WERI-Rb-1 (cell line): ENCODE data around the gene PARM1.

Experiments
- DNase-seq: peaks from one replicate; pipeline ENCODE4 v3.0.0-alpha.2; 2020
- H3K27ac ChIP-seq: fragments of 250-450 bp; sonication (Bioruptor Pico); 2 replicates; pipeline ENCODE4 v1.5.1; 2020; ENCODE audit warnings: mild to moderate bottlenecking, moderate library complexity
- H3K27me3 ChIP-seq: fragments of 250-450 bp; sonication (Bioruptor Pico); 2 replicates; pipeline ENCODE4 v1.5.1; 2021; ENCODE audit warnings: mild to moderate bottlenecking, low read depth, moderate library complexity; ENCODE audit not compliant: insufficient read depth, severe bottlenecking
- H3K36me3 ChIP-seq: fragments of 250-450 bp; sonication (Bioruptor Pico); 2 replicates; pipeline ENCODE4 v1.5.1; 2020; ENCODE audit warnings: mild to moderate bottlenecking, moderate library complexity
- H3K4me3 ChIP-seq: 2 replicates; pipeline ENCODE4 v1.5.1; 2011; ENCODE audit warnings: low read depth, mild to moderate bottlenecking, control low read depth, low read length
- H3K9me3 ChIP-seq: fragments of 250-450 bp; sonication (Bioruptor Pico); 2 replicates; pipeline ENCODE4 v1.5.1; 2021; ENCODE audit warnings: mild to moderate bottlenecking, moderate library complexity; ENCODE audit not compliant: severe bottlenecking
- CTCF ChIP-seq: IDR thresholded peaks from 2 replicates; pipeline ENCODE4 v1.5.1; 2011; ENCODE audit warnings: low read depth, mild to moderate bottlenecking, control low read depth, inconsistent platforms, low read length

PARM1 gene

GRCh38 chr4:74919783-74920182 is 13.1 kb upstream of the PARM1 start:
- TF ChIP-seq CTCF, result no peak
- H3K9me3 ChIP-seq, result no peaks in the 10 kb centered on the region
- no peaks in the 10 kb centered on the region for H3K36me3 ChIP-seq
- H3K27ac ChIP-seq, result no peak overlapping the region
- no peaks in the 10 kb centered on the region for H3K27me3 ChIP-seq
- no peak for DNase-seq
- H3K4me3 ChIP-seq, result no peak overlapping the region

- Histone ChIP-seq H3K4me3 (no peak overlapping the region), H3K9me3 (no peaks in the 10 kb centered on the region), H3K27ac (no peak overlapping the region), H3K36me3 (no peaks in the 10 kb centered on the region), H3K27me3 (no peaks in the 10 kb centered on the region)
- no peak for TF ChIP-seq CTCF
- no peak for DNase-seq
Observed at GRCh38 chr4:74920704-74921103, 12.2 kb upstream of the PARM1 start.

- Histone ChIP-seq H3K27me3 (no peaks in the 10 kb centered on the region), H3K27ac (no peak overlapping the region), H3K4me3 (no peak overlapping the region), H3K9me3 (no peaks in the 10 kb centered on the region), H3K36me3 (no peaks in the 10 kb centered on the region)
- no peak for DNase-seq
- no peak for TF ChIP-seq CTCF
Observed at GRCh38 chr4:74921490-74921889, 11.4 kb upstream of the PARM1 start.

GRCh38 chr4:74926007-74926406 is 6.9 kb upstream of the PARM1 start:
- Histone ChIP-seq H3K4me3 (no peak overlapping the region), H3K27ac (no peak overlapping the region), H3K9me3 (no peaks in the 10 kb centered on the region), H3K36me3 (no peaks in the 10 kb centered on the region), H3K27me3 (no peaks in the 10 kb centered on the region)
- DNase-seq, result no peak
- TF ChIP-seq CTCF, result no peak

- Histone ChIP-seq H3K27me3 (peaks cover 15% of the 10 kb centered on the region), H3K4me3 (no peak overlapping the region), H3K27ac (no peak overlapping the region), H3K36me3 (no peaks in the 10 kb centered on the region), H3K9me3 (no peaks in the 10 kb centered on the region)
- no peak for DNase-seq
- TF ChIP-seq CTCF, result no peak
Observed at GRCh38 chr4:74930162-74930561, 2.8 kb upstream of the PARM1 start.

GRCh38 chr4:74931376-74931775 is 1.5 kb upstream of the PARM1 start:
- Histone ChIP-seq H3K27me3 (peaks cover 15% of the 10 kb centered on the region), H3K9me3 (no peaks in the 10 kb centered on the region), H3K4me3 (no peak overlapping the region), H3K27ac (no peak overlapping the region), H3K36me3 (no peaks in the 10 kb centered on the region)
- no peak for TF ChIP-seq CTCF
- no peak for DNase-seq
